WI38 (cell line): ENCODE results near the gene SLC37A2.

Experiments used
- H3K4me3 ChIP-seq: 2 replicates; pipeline ENCODE4 v1.5.1; 2011; ENCODE audit warnings: low read depth, mild to moderate bottlenecking, control low read depth, low read length
- CTCF ChIP-seq: IDR thresholded peaks from 2 replicates; pipeline ENCODE4 v1.5.1; 2012; ENCODE audit warnings: low read depth, mild to moderate bottlenecking, control low read depth, low read length

The SLC37A2 gene

GRCh38 chr11:125111343-125112207, 48.5 kb downstream of the SLC37A2 start, which contains the start of gene TMEM218:
Gene TMEM218, minus strand, starts transcription at chr11:125111626. Its CDS starts 9,385 bp downstream, at chr11:125102241.
- TF ChIP-seq CTCF, result no peak

GRCh38 chr11:125112208-125112604, 49.1 kb downstream of the SLC37A2 start:
- peak overlapping the region; percentile 44 for H3K4me3 ChIP-seq
- no peak for TF ChIP-seq CTCF

More at GRCh38 chr11:125111343-125112207, 48.5 kb downstream of the SLC37A2 start, which contains the start of gene TMEM218:
- H3K4me3 ChIP-seq, result peak within 1 kb of the TSS; percentile 96

GRCh38 chr11:125114518-125114917, 51.4 kb downstream of the SLC37A2 start:
- H3K4me3 ChIP-seq, result no peak overlapping the region
- no peak for TF ChIP-seq CTCF

GRCh38 chr11:125117429-125117828, 54.3 kb downstream of the SLC37A2 start:
- TF ChIP-seq CTCF, result no peak
- H3K4me3 ChIP-seq, result no peak overlapping the region

GRCh38 chr11:125123194-125123946, 60.3 kb downstream of the SLC37A2 start:
- TF ChIP-seq CTCF, result no peak
- no peak overlapping the region for H3K4me3 ChIP-seq

GRCh38 chr11:125123947-125124617, 61.0 kb downstream of the SLC37A2 start:
- TF ChIP-seq CTCF, result peak; percentile 33; the same call in 1 of the 2 replicates
- H3K4me3 ChIP-seq, result no peak overlapping the region
